Hepatocyte (in vitro differentiated cells): ENCODE measurements around the gene PSMB8.

ENCODE experiments used
- EZH2phosphoT487 ChIP-seq: fragments of 200-600 bp; sonication (generic); IDR thresholded peaks from one replicate; pipeline ENCODE4 v1.6.1; 2018; ENCODE audit warnings: antibody characterized with exemption, mild to moderate bottlenecking, low read depth, moderate library complexity; ENCODE audit not compliant: unreplicated experiment, severe bottlenecking
- TF ChIP-seq, protein P1 (sequence below): fragments of 200-600 bp; sonication (generic); IDR thresholded peaks from 2 replicates; pipeline ENCODE4 v1.5.1; 2016; ENCODE audit warnings: antibody characterized with exemption, mild to moderate bottlenecking; ENCODE audit not compliant: poor library complexity

DNA sequence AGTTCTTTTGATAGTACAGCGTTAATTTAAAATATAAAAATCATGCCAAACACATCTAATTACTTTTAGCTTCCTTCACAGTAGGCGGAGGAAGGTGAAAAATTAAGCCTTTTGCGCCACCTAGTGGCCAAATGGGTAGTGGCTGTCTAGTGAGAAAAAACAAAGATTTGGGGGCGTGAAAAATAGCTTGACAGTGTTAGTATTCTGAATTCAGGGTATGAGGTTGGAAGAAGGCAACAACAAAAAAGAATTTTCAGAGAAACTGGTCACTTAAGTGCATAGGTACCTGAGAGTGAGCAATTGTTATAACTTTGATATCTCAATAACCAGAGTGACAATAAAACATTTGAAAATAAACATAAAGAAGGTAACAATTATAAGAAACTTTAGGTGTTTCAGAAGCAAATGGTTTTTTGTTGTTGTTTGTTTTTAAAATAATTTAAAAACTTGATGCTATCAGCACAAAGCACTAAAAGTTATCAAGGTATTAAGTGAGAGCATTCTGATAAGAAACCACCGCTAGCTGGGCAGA, 24.5 kb upstream of the PSMB8 start:
- TF ChIP-seq, protein P1, sequence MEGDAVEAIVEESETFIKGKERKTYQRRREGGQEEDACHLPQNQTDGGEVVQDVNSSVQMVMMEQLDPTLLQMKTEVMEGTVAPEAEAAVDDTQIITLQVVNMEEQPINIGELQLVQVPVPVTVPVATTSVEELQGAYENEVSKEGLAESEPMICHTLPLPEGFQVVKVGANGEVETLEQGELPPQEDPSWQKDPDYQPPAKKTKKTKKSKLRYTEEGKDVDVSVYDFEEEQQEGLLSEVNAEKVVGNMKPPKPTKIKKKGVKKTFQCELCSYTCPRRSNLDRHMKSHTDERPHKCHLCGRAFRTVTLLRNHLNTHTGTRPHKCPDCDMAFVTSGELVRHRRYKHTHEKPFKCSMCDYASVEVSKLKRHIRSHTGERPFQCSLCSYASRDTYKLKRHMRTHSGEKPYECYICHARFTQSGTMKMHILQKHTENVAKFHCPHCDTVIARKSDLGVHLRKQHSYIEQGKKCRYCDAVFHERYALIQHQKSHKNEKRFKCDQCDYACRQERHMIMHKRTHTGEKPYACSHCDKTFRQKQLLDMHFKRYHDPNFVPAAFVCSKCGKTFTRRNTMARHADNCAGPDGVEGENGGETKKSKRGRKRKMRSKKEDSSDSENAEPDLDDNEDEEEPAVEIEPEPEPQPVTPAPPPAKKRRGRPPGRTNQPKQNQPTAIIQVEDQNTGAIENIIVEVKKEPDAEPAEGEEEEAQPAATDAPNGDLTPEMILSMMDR, result peak; percentile 92
- TF ChIP-seq EZH2phosphoT487, result no peak
